Esophagus squamous epithelium (tissue), 5 donors: ENCODE measurements around the gene SRRM2. TPM values are rescaled to one million over a fixed set of nuclear protein-coding genes. Genes with fewer than 3 reads are reported as not detected.

Experiments
- DNase-seq: peaks from one replicate; lab custom pipeline; 2025; lab: John Stamatoyannopoulos, UW
- H3K27ac ChIP-seq, 4 donors: fragments of 200-600 bp; sonication (generic); one replicate each; pipeline ENCODE4 v1.5.1; 2016 to 2019; ENCODE audit warnings: mild to moderate bottlenecking in 1 of 4
- H3K27me3 ChIP-seq, 4 donors: fragments of 200-600 bp; sonication (generic); 1 replicate in 3 of 4; 2 replicates in 1 of 4; pipeline versions ENCODE4 v1.5.1 to v1.6.0; 2017 to 2021; ENCODE audit warnings: antibody characterized with exemption in 1 of 4
- H3K36me3 ChIP-seq, 3 donors: fragments of 200-600 bp; sonication (generic); one replicate each; pipeline ENCODE4 v1.5.1; 2016 to 2019
- H3K4me1 ChIP-seq, 3 donors: fragments of 200-600 bp; sonication (generic); one replicate each; pipeline ENCODE4 v1.5.1; 2017 to 2019
- H3K4me3 ChIP-seq, 4 donors: fragments of 200-600 bp; sonication (generic); 1 replicate in 3 of 4; 2 replicates in 1 of 4; pipeline ENCODE4 v1.5.1; 2016 to 2019; ENCODE audit warnings: mild to moderate bottlenecking in 2 of 4, moderate library complexity in 1 of 4
- H3K9me3 ChIP-seq, 3 donors: fragments of 200-600 bp; sonication (generic); one replicate each; pipeline ENCODE4 v1.5.1; 2016 to 2019
- CTCF ChIP-seq, 6 experiments: fragments of 450-650 bp in 4 of 6; fragments of 200-600 bp in 2 of 6; sonication (generic) in 2 of 6; IDR thresholded peaks; one replicate each; pipeline ENCODE4 v1.5.1; 2016 to 2019; ENCODE audit warnings: antibody characterized with exemption in 6 of 6, mild to moderate bottlenecking in 4 of 6, moderate library complexity in 4 of 6
- POLR2A ChIP-seq, 4 donors: fragments of 450-650 bp; IDR thresholded peaks; one replicate each; pipeline ENCODE4 v1.6.1; 2017; ENCODE audit warnings: antibody characterized with exemption in 4 of 4, mild to moderate bottlenecking in 4 of 4, moderate library complexity in 3 of 4
- WGBS, 2 donors: methylation state at CpG; one replicate each; pipeline ENCODE4 v1.1.5; 2018; 5-methylcytosine and 5-hydroxymethylcytosine counted together
- intact Hi-C: fragments of 100-400 bp; cut with DNase I; formaldehyde crosslinking; loops from one replicate; pipeline ENCODE4 v1.15.0; 2022
- total RNA-seq, 4 donors: library from RNA; depleted of rRNA; stranded (reverse); fragments of >200 nt; gene quantifications; one replicate each; pipeline ENCODE4 v1.1.0, GENCODE V29; 2016
- donor health status: DM: yes; HTN: yes; CAD: no.

SRRM2 gene
- total RNA-seq, 4 donors from 2014 or later = 80.7 to 290 (median 233) TPM

GRCh38 chr16:2738615-2739014, 13.8 kb upstream of the SRRM2 start:
- no peaks in the 10 kb centered on the region for H3K9me3 ChIP-seq
- no peak for DNase-seq
- 70% methylated on average over 2 of the region's 5 CpGs; no CpG with 5 or more reads in 1 of the 2 donors for WGBS, 2 donors

GRCh38 chr16:2739625-2740430, 12.6 kb upstream of the SRRM2 start:
- no peak for DNase-seq
- Histone ChIP-seq H3K27ac (no peak overlapping the region), H3K36me3 (no peaks in the 10 kb centered on the region), H3K27me3 (peaks cover 0 to 39% (median 0%) of the 10 kb centered on the region in 4 donors), H3K4me3 (no peak overlapping the region), H3K9me3 (no peaks in the 10 kb centered on the region), H3K4me1 (peaks cover 0 to 18% (median 4%) of the 10 kb centered on the region in 3 donors)
- intact Hi-C loops = no loop called here
- WGBS, 2 donors = 65 to 100% methylated on average over 2 to 6 of the region's 8 CpGs
- TF ChIP-seq POLR2A (IDR thresholded peaks at IDR 0.05) (no peak), CTCF (IDR thresholded peaks at IDR 0.05) (no peak)

More at GRCh38 chr16:2738615-2739014, 13.8 kb upstream of the SRRM2 start:
- H3K36me3 ChIP-seq = no peaks in the 10 kb centered on the region
- intact Hi-C loops = no loop called here
- peaks cover 0 to 43% (median 0%) of the 10 kb centered on the region in 4 donors for H3K27me3 ChIP-seq
- H3K4me1 ChIP-seq = peaks cover 0 to 18% (median 4%) of the 10 kb centered on the region in 3 donors
- H3K4me3 ChIP-seq = no peak overlapping the region
- H3K27ac ChIP-seq = no peak overlapping the region
- TF ChIP-seq CTCF (IDR thresholded peaks at IDR 0.05) = no peak

- intact Hi-C loops = no loop called here
- Histone ChIP-seq H3K27ac (no peak overlapping the region), H3K4me3 (no peak overlapping the region), H3K36me3 (no peaks in the 10 kb centered on the region), H3K9me3 (no peaks in the 10 kb centered on the region), H3K4me1 (peaks cover 0 to 18% (median 4%) of the 10 kb centered on the region in 3 donors), H3K27me3 (peaks cover 0 to 34% (median 0%) of the 10 kb centered on the region in 4 donors)
- 84 to 85% methylated on average over 4 to 6 of the region's 6 CpGs for WGBS, 2 donors
- DNase-seq = no peak
- TF ChIP-seq CTCF (IDR thresholded peaks at IDR 0.05) = no peak
- no peak for TF ChIP-seq POLR2A (IDR thresholded peaks at IDR 0.05)
Measured at GRCh38 chr16:2740476-2740875, 12.0 kb upstream of the SRRM2 start.

- H3K4me3 ChIP-seq = no peak overlapping the region
- H3K27me3 ChIP-seq = peaks cover 0 to 34% (median 0%) of the 10 kb centered on the region in 4 donors
- WGBS, 2 donors = 100% methylated on average over 2 of the region's 4 CpGs; no CpG with 5 or more reads in 1 of the 2 donors
- no peaks in the 10 kb centered on the region for H3K9me3 ChIP-seq
- no peak for DNase-seq
- peaks cover 0 to 18% (median 4%) of the 10 kb centered on the region in 3 donors for H3K4me1 ChIP-seq
- H3K27ac ChIP-seq = no peak overlapping the region
- TF ChIP-seq POLR2A (IDR thresholded peaks at IDR 0.05) = no peak
- no peak for TF ChIP-seq CTCF (IDR thresholded peaks at IDR 0.05)
- H3K36me3 ChIP-seq = no peaks in the 10 kb centered on the region
- intact Hi-C loops = no loop called here
Measured at GRCh38 chr16:2741168-2741567, 11.3 kb upstream of the SRRM2 start.

- H3K4me3 ChIP-seq = no peak overlapping the region
- WGBS, 2 donors = 83 to 87% methylated on average over 5 to 12 of the region's 12 CpGs
- no peak for TF ChIP-seq POLR2A (IDR thresholded peaks at IDR 0.05)
- no peaks in the 10 kb centered on the region for H3K36me3 ChIP-seq
- no peak overlapping the region for H3K27ac ChIP-seq
- peaks cover 0 to 28% (median 0%) of the 10 kb centered on the region in 4 donors for H3K27me3 ChIP-seq
- no peak for DNase-seq
- H3K4me1 ChIP-seq = peaks cover 0 to 18% (median 4%) of the 10 kb centered on the region in 3 donors
- no peaks in the 10 kb centered on the region for H3K9me3 ChIP-seq
- intact Hi-C loops = no loop called here
Measured at GRCh38 chr16:2742323-2743006, 10.0 kb upstream of the SRRM2 start.
